HL-60 (cell line): ENCODE data around the gene APOBEC3H.

ENCODE experiments used
- CTCF ChIP-seq: IDR thresholded peaks from one replicate; pipeline ENCODE4 v1.5.1; 2011; ENCODE audit warnings: low read length, control low read depth, inconsistent platforms; ENCODE audit not compliant: insufficient read depth
- GABPA ChIP-seq: IDR thresholded peaks from 2 replicates; pipeline ENCODE4 v1.6.1; 2012; ENCODE audit warnings: low read depth
- POLR2AphosphoS5 ChIP-seq: IDR thresholded peaks from 2 replicates; pipeline ENCODE4 v1.6.1; 2012; ENCODE audit warnings: low read depth
- TF ChIP-seq, protein P1 (sequence below): IDR thresholded peaks from 2 replicates; pipeline ENCODE4 v1.6.1; 2012; ENCODE audit warnings: low read depth; ENCODE audit not compliant: insufficient replicate concordance

DNA sequence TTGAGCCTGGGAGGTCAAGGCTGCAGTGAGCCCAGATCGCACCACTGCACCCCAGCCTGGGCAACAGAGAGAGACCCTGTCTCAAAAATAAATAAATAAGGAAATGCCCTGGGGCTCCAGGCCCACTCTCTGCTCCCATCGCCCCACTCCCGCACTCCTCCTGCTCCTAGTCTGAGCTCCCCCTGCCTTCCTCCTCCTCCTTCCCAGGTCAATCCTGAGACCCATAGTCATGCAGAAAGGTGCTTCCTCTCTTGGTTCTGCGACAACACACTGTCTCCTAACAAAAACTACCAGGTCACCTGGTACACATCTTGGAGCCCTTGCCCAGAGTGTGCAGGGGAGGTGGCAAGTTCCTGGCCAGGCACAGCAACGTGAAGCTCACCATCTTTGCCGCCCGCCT is 26.9 kb upstream of the APOBEC3H start:
- TF ChIP-seq CTCF (no peak), POLR2AphosphoS5 (no peak), GABPA (no peak)
- TF ChIP-seq, protein P1, sequence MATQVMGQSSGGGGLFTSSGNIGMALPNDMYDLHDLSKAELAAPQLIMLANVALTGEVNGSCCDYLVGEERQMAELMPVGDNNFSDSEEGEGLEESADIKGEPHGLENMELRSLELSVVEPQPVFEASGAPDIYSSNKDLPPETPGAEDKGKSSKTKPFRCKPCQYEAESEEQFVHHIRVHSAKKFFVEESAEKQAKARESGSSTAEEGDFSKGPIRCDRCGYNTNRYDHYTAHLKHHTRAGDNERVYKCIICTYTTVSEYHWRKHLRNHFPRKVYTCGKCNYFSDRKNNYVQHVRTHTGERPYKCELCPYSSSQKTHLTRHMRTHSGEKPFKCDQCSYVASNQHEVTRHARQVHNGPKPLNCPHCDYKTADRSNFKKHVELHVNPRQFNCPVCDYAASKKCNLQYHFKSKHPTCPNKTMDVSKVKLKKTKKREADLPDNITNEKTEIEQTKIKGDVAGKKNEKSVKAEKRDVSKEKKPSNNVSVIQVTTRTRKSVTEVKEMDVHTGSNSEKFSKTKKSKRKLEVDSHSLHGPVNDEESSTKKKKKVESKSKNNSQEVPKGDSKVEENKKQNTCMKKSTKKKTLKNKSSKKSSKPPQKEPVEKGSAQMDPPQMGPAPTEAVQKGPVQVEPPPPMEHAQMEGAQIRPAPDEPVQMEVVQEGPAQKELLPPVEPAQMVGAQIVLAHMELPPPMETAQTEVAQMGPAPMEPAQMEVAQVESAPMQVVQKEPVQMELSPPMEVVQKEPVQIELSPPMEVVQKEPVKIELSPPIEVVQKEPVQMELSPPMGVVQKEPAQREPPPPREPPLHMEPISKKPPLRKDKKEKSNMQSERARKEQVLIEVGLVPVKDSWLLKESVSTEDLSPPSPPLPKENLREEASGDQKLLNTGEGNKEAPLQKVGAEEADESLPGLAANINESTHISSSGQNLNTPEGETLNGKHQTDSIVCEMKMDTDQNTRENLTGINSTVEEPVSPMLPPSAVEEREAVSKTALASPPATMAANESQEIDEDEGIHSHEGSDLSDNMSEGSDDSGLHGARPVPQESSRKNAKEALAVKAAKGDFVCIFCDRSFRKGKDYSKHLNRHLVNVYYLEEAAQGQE = no peak
